Measurements from ENCODE around the gene MRTO4.
"Not testable (repeated sequence)": the region's sequence is repeated elsewhere in the genome, so short reads cannot be mapped to it uniquely, and the experiment has no call there.

Gene MRTO4

GRCh38 chr1:19269427-19270342 lies 18.1 kb downstream of the MRTO4 start:
- not testable (repeated sequence) for ATAC-seq

GRCh38 chr1:19270343-19270730 lies 18.7 kb downstream of the MRTO4 start:
- not testable (repeated sequence) for ATAC-seq

DNA sequence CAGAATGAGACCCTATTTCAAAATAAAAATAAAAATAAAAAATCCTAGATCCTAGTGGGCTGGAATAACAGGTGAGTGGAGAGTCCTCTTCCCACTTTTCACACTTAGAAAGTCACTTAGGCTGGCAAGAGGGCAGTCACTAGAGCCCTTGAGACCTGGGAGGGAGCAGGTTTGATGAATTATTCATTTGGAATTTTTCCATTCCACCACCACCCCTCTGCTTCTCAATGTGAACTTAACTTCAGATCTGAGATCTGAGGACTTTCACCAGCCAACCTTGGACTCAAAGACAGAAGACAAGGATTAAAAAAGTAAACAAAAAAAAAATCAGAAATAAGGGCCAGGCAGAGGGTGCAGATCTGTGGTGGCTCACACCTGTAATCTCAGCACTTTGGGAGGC lies 20.5 kb downstream of the MRTO4 start:
- no peak for ATAC-seq
- TF ChIP-seq ZFP3 (CRISPR knock-in tag; IDR thresholded peaks at IDR 0.05) = no peak
- TF ChIP-seq, protein P1, sequence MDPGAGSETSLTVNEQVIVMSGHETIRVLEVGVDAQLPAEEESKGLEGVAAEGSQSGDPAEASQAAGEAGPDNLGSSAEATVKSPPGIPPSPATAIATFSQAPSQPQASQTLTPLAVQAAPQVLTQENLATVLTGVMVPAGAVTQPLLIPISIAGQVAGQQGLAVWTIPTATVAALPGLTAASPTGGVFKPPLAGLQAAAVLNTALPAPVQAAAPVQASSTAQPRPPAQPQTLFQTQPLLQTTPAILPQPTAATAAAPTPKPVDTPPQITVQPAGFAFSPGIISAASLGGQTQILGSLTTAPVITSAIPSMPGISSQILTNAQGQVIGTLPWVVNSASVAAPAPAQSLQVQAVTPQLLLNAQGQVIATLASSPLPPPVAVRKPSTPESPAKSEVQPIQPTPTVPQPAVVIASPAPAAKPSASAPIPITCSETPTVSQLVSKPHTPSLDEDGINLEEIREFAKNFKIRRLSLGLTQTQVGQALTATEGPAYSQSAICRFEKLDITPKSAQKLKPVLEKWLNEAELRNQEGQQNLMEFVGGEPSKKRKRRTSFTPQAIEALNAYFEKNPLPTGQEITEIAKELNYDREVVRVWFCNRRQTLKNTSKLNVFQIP (CRISPR knock-in tag; IDR thresholded peaks at IDR 0.05; ENCODE audit: borderline replicate concordance, low read depth) = no peak
- no peak for TF ChIP-seq ESRRG (CRISPR knock-in tag; IDR thresholded peaks at IDR 0.05)
- TF ChIP-seq TOX (CRISPR knock-in tag; IDR thresholded peaks at IDR 0.05; ENCODE audit: borderline replicate concordance) = no peak
- TF ChIP-seq ZC3H10 (CRISPR knock-in tag; IDR thresholded peaks at IDR 0.05) = no peak
- TF ChIP-seq, protein P2, sequence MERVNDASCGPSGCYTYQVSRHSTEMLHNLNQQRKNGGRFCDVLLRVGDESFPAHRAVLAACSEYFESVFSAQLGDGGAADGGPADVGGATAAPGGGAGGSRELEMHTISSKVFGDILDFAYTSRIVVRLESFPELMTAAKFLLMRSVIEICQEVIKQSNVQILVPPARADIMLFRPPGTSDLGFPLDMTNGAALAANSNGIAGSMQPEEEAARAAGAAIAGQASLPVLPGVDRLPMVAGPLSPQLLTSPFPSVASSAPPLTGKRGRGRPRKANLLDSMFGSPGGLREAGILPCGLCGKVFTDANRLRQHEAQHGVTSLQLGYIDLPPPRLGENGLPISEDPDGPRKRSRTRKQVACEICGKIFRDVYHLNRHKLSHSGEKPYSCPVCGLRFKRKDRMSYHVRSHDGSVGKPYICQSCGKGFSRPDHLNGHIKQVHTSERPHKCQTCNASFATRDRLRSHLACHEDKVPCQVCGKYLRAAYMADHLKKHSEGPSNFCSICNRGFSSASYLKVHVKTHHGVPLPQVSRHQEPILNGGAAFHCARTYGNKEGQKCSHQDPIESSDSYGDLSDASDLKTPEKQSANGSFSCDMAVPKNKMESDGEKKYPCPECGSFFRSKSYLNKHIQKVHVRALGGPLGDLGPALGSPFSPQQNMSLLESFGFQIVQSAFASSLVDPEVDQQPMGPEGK (CRISPR knock-in tag; IDR thresholded peaks at IDR 0.05; ENCODE audit: borderline replicate concordance) = no peak
- TF ChIP-seq OSR1 (CRISPR knock-in tag; IDR thresholded peaks at IDR 0.05) = no peak
- no peak for TF ChIP-seq CREB5 (CRISPR knock-in tag; IDR thresholded peaks at IDR 0.05; ENCODE audit: low read depth)
- TF ChIP-seq ZNF8 (CRISPR knock-in tag; IDR thresholded peaks at IDR 0.05) = no peak
- no peak for TF ChIP-seq ZNF565 (CRISPR knock-in tag; conservative IDR thresholded peaks at IDR 0.05; ENCODE audit: low read depth)
- TF ChIP-seq PPARA (CRISPR knock-in tag; IDR thresholded peaks at IDR 0.05; ENCODE audit: borderline replicate concordance) = no peak
- no peak for TF ChIP-seq RARB (CRISPR knock-in tag; IDR thresholded peaks at IDR 0.05)
- TF ChIP-seq GLIS3 (CRISPR knock-in tag; IDR thresholded peaks at IDR 0.05) = no peak

DNA sequence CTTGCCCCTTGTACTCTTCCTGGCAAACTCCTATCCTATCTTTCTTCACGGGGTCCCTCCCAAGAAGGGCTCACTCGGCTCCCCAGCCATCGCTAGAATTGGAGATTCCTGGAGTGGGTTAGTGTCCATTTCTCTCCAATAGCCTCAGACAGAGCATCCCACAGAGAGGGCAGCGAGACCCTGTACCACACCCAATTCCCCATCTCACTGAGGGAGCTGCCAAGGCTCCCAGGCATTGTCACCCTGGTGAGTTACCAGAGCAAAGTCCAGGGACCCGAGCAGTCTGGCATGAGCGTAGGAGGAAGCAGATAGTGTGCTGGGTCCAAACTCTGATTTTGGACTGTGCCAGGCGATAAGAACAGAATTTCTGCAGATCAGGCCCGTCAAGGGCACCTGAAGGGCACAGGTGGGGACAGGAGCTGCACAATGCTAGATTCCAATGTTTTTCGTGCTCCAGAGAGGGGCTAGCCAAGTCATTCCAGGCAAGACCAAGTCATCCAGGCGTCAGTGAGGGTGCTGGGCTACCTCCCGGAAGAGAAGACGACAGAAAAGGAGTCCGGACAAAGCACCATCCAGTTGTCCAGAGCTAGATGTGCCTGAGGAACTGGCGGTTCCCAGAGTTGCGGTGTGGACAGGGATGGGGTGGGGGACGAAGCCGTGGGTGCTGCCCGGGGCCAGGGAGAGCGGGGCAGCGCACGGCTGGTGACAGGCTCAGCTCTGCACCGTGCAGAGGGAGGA lies 21.7 kb downstream of the MRTO4 start:
- TF ChIP-seq ZNF70 (CRISPR knock-in tag; IDR thresholded peaks at IDR 0.05) (no peak), CSDC2 (CRISPR knock-in tag; IDR thresholded peaks at IDR 0.05) (no peak), SNAI2 (CRISPR knock-in tag; IDR thresholded peaks at IDR 0.05) (no peak), ZFP3 (CRISPR knock-in tag; IDR thresholded peaks at IDR 0.05) (no peak), PPARA (CRISPR knock-in tag; IDR thresholded peaks at IDR 0.05; ENCODE audit: borderline replicate concordance) (no peak)
- ATAC-seq = no peak

DNA sequence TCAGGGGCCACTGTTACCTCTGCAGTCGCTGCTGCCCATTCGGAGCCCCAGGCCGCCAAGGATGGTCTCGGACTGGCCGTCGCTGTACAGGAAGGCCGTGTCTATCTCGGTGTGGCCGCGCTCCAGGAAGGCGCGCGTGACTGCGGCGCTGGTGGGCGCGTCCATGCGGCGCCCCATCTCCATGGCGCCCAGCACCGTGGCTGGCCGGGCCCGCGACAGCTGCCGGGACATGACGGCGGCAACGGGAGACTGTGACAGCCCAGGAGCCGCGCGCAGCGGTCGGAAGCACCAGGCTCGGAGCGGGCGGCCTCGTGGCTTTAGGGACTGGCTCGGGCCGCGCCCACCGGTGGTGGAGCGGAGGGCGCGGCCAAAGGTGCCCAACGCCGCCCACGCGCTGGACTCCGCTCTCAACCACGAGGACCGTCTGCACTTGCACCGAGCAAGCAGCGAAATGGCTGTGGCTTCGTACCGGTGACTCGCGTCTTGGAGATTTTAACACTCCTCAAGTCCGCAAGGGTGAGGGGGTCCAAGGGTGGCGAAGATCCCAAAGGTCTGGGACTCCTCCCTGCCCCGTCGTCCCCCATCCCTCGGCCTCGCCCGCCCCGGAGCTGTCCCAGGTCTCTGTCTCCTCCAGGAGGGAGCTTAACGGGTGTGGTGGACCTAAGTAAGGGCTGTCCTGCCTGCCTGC lies 22.4 kb downstream of the MRTO4 start:
- ATAC-seq = not testable (repeated sequence)

DNA sequence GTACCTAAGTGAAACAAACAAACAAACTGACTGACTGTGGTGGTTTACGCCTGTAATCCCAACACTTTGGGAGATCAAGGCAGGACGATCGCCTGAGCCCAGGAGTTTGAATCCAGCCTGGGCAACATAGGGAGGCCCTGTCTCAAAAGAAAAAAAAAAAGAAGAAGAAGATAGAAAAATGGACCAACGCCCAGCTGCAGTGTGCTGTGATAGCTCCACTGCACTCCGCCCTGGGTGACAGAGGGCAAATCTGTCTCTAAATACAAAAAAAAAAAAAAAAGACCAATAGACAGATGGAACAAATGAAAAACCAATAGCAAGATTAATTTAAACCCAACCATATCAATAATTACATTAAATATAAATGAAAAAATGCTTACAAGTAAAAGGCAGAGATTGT lies 23.0 kb downstream of the MRTO4 start:
- TF ChIP-seq, protein P3, sequence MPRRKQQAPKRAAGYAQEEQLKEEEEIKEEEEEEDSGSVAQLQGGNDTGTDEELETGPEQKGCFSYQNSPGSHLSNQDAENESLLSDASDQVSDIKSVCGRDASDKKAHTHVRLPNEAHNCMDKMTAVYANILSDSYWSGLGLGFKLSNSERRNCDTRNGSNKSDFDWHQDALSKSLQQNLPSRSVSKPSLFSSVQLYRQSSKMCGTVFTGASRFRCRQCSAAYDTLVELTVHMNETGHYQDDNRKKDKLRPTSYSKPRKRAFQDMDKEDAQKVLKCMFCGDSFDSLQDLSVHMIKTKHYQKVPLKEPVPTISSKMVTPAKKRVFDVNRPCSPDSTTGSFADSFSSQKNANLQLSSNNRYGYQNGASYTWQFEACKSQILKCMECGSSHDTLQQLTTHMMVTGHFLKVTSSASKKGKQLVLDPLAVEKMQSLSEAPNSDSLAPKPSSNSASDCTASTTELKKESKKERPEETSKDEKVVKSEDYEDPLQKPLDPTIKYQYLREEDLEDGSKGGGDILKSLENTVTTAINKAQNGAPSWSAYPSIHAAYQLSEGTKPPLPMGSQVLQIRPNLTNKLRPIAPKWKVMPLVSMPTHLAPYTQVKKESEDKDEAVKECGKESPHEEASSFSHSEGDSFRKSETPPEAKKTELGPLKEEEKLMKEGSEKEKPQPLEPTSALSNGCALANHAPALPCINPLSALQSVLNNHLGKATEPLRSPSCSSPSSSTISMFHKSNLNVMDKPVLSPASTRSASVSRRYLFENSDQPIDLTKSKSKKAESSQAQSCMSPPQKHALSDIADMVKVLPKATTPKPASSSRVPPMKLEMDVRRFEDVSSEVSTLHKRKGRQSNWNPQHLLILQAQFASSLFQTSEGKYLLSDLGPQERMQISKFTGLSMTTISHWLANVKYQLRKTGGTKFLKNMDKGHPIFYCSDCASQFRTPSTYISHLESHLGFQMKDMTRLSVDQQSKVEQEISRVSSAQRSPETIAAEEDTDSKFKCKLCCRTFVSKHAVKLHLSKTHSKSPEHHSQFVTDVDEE (CRISPR knock-in tag; IDR thresholded peaks at IDR 0.05) = no peak
- TF ChIP-seq RARB (CRISPR knock-in tag; IDR thresholded peaks at IDR 0.05) (no peak), ZC3H10 (CRISPR knock-in tag; IDR thresholded peaks at IDR 0.05) (no peak), ZNF70 (CRISPR knock-in tag; IDR thresholded peaks at IDR 0.05) (no peak)
- ATAC-seq = no peak

All from SK-N-SH treated with all-trans-retinoic acid at 6 μM for 48 hours (cell line).